ENCODE measurements around the gene UBE4A.

DNA sequence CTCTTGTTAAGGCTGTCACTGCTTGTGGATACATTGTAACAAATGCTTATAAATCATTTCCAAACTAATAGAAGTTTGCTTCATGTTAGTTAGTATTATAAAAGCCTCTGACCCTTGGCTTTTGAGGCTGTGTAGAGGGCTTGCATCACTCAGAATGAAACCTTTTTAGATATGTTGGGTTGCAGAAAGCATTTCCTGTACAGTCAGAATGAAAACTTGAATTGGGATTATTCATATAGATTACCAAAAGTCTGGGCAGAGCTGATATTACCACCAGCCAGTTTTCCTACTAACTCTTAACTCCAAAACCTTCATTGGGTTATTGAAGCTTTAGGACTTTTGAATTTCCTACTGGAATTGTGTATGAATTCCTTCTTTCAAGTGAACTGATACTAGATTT, 88.9 kb downstream of the UBE4A start:
- TF ChIP-seq, protein P1, sequence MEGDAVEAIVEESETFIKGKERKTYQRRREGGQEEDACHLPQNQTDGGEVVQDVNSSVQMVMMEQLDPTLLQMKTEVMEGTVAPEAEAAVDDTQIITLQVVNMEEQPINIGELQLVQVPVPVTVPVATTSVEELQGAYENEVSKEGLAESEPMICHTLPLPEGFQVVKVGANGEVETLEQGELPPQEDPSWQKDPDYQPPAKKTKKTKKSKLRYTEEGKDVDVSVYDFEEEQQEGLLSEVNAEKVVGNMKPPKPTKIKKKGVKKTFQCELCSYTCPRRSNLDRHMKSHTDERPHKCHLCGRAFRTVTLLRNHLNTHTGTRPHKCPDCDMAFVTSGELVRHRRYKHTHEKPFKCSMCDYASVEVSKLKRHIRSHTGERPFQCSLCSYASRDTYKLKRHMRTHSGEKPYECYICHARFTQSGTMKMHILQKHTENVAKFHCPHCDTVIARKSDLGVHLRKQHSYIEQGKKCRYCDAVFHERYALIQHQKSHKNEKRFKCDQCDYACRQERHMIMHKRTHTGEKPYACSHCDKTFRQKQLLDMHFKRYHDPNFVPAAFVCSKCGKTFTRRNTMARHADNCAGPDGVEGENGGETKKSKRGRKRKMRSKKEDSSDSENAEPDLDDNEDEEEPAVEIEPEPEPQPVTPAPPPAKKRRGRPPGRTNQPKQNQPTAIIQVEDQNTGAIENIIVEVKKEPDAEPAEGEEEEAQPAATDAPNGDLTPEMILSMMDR (IDR thresholded peaks at IDR 0.05; ENCODE audit: low read length), result no peak
- TF ChIP-seq EZH2 (IDR thresholded peaks at IDR 0.05; ENCODE audit: borderline replicate concordance, low read length), result no peak

Measured in OCI-LY1 (cell line).